SHP77 (cell line): ENCODE measurements around the gene RGL1.

Experiments used
- DNase-seq, 2 experiments: peaks; one replicate each; lab custom pipeline; 2025; lab: John Stamatoyannopoulos, UW

Gene RGL1

DNA sequence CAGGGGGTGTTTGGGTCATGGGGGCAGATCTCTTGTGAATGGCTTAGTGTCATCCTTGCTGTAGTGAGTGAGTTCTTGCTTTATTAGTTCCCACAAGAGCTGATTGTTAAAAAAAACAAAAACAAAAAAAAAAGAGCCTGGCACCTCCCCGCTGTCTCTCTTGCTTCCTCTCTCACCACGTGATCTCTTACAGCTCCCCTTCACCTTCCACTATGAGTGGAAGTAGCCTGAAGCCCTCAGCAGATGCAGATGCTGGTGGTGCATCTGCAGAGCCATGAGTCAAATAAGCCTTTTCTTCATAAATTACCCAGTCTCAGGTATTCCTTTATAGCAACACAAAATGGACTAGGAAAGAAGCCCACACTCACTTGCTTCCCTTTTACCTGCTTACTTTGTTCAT, 17.2 kb upstream of the RGL1 start:
- no peak for DNase-seq

GRCh38 chr1:183791319-183791718, 13.6 kb upstream of the RGL1 start:
- DNase-seq = no peak

DNA sequence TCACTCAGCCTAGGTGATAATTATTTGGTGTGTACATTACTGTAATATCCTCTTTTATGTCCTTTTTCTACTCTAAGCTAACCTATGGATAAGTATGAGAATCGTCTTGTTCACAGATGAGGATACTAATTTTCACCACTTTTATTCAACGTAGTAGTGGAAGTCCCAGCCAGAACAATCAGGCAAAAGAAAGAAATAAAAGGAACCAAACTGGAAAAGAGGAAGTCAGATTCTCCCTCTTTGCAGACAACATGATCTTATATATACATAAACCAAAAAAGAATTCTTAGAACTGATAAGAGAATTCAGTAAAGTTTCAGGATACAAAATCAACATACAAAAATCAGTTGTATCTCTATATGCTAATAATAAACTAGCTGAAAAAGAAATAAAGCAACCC, 12.6 kb upstream of the RGL1 start:
- no peak for DNase-seq

DNA sequence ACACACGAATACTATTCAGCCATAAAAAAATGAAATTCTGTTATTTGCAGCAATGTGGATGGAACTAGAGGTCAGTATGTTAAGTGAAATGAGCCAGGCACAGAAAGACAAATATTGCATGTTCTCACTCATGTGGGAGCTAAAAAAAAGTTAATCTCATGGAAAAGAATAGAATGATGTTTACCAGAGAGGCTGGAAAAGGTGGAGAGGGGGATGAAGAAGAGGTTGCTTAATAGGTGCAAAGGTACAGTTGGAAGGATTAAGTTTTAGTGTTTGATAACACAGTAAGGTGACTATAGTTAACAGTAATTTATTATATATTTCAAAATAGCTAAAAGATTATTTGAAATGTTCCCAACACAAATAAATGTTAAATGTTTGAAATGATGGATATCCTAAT, 10.8 kb upstream of the RGL1 start:
- no peak for DNase-seq

DNA sequence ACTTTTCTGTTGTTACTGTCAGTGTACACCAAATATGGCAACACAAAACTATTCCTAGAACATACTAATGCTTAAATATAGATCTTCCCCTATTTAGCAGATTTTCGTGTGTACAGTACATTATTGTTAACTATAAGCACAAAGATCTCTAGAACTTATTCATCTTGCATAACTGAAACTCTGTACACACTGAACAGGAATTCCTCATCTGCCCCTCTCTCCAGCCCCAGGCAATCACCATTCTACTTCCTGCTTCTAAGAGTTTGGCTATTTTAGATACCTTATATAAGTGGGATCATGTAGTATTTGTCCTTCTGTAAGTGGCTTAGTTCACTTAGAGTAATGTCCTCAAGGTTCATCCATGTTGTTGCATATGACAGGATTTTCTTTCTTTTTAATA, 4.5 kb upstream of the RGL1 start:
- no peak for DNase-seq

- DNase-seq = no peak
Observed at GRCh38 chr1:183801649-183802048, 3.3 kb upstream of the RGL1 start.

- DNase-seq = no peak
Observed at GRCh38 chr1:183804387-183804786, 533 bp upstream of the RGL1 start.

GRCh38 chr1:183806125-183806524, 1.2 kb downstream of the RGL1 start:
- no peak for DNase-seq

- DNase-seq = no peak
Observed at GRCh38 chr1:183806675-183807074, 1.8 kb downstream of the RGL1 start.

- DNase-seq = no peak
Observed at GRCh38 chr1:183807549-183808168, 2.7 kb downstream of the RGL1 start.

- no peak for DNase-seq
Observed at GRCh38 chr1:183808296-183809027, 3.5 kb downstream of the RGL1 start.

DNA sequence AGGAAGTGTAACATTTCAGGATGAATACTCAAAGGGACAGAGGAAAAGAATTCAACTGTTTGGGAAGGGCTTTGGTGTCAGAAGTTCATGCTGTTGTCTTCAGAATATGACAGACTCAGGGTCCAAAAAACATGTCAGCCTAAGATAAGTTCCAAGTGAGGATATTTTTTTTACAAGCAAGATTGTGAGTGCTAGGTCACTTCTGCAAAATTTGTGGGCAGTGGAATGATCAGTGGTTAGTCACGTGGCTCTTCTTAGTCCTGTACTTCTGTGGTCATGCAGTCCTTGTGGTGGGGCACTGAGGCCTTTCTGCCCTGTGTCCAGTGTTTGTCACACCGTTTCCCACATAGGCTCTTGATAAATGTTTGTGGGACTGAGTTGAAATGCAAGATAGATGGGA, 5.2 kb downstream of the RGL1 start:
- no peak for DNase-seq

GRCh38 chr1:183810756-183811544, 6.0 kb downstream of the RGL1 start:
- no peak for DNase-seq

DNA sequence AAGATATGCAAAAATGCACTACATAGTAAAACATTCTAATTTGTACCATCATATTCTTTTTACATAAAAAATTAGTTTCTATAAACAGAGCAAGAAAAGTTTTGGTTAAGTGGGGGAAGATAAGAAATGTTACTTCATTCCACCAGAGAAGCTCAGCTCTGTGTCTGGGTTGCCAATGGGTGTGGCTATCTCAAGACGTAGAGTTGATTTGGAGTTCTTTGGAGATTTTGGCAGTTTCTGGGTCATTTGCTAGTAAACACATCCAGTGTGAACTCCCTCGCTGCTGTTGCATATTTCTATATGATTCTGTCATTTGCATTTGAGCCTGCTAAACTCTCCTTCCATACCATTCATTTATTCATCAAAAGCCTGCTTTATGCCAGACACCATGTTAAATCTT, 7.2 kb downstream of the RGL1 start:
- no peak for DNase-seq

GRCh38 chr1:183812686-183813569, 8.0 kb downstream of the RGL1 start:
- no peak for DNase-seq

- DNase-seq = no peak
Observed at GRCh38 chr1:183814121-183814681, 9.3 kb downstream of the RGL1 start.

DNA sequence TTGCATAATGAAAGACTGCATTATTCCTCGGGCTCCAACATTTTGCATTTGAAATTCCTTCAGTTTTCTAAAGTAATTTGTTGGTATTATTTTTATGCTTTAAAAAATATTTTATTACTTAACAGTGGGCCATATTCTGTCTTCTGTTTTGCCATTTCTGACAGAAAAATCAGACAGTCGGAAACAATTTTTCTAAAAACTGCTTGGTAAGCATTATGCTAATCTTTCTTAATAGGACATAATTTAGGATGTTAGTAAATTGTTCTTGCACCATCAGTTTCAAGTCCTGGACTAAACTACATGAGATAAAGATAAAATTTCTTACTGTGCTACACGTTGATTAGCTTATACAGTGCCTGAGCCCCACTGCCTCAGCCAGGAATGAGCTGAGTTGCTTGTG, 11.2 kb downstream of the RGL1 start:
- DNase-seq = no peak

DNA sequence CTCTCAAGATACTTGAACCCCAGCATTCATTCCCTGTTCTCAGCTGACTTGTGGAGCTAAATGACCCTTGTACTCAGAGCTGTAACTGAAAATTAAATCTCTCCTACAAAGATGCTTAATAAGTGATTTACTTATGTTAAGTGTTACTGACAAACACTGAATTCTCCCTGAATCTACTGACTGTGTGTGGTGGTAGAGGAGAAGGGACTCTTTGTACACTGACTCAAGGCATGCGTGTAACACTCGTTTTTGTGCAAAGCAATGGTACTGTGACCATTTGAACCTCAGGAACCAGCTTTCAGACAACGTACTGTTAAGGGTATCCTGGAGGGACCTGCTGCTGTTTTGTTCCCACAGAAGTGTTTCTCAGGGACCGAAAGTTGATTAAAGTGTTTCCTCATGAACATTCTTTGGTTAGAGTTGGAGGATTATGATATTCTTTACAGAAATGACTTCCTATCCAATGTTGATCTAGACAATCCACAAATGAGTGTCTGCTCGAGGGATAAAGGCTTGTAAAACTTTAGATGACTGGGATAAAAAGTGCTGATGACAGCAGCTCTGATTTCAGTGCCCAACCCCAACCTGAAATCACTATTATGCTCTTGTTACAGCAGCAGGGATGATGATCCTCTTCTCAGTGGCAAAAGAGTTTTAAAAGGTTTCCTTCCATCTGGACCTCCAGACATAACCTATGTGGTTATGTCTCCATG, 12.8 kb downstream of the RGL1 start:
- DNase-seq = no peak

GRCh38 chr1:183819059-183819458, 14.1 kb downstream of the RGL1 start:
- DNase-seq = no peak

DNA sequence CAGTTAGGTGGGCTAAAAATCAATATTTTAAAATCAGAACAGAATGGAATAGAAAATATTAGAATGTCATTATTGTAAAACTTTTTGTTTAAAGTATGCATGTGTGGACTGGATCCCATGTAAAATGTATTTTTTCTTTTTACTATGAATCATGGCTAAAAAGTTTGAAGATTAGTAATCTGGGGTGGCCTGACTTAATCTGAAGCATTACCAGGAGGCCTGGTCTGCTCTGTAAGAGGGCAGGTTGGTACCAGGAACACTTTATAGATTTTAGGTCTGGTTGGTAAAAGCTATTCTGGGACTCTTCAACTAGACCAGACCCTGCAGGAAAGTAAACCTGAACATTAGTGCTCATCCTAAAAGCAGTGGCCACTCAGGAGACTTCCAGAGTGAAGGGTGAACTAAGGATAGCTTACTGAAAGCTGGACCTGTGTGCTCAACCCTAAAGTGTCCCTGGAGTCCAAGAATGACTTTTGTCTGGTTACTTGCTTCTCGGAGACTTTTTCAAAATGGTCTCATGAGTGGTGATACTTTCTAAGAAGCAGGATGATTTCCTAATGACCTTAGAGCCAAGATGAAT, 16.5 kb downstream of the RGL1 start:
- no peak for DNase-seq
